G401 (cell line): Measurements from ENCODE around the gene GCLC. TPM values are rescaled to one million over a fixed set of nuclear protein-coding genes. Genes with fewer than 3 reads are reported as not detected.

ENCODE experiments used
- DNase-seq: peaks from one replicate; pipeline ENCODE4 v3.0.0-alpha.2; 2015; ENCODE audit warnings: low spot score
- in situ Hi-C: cut with HindIII; loops from 2 replicates; pipeline ENCODE4 v1.10.0; 2016; ENCODE audit warnings: low sequenced_read_pairs, mixed read lengths
- total RNA-seq: library from RNA; depleted of rRNA; stranded (reverse); fragments of >200 nt; shearing (Covaris generic); gene quantifications from 2 replicates; pipeline ENCODE4 v1.2.3, GENCODE V29; 2014

GCLC gene
- total RNA-seq, 1 experiment from 2014 or later = 17.2 TPM

- DNase-seq = no peak
- in situ Hi-C loops = no loop called here
Measured at GRCh38 chr6:53529324-53530036, 15.4 kb downstream of the GCLC start.

GRCh38 chr6:53528107-53528506 lies 16.8 kb downstream of the GCLC start:
- DNase-seq = no peak
- in situ Hi-C loops = no loop called here

GRCh38 chr6:53527249-53527765 lies 17.6 kb downstream of the GCLC start:
- in situ Hi-C loops = no loop called here
- DNase-seq = no peak

DNA sequence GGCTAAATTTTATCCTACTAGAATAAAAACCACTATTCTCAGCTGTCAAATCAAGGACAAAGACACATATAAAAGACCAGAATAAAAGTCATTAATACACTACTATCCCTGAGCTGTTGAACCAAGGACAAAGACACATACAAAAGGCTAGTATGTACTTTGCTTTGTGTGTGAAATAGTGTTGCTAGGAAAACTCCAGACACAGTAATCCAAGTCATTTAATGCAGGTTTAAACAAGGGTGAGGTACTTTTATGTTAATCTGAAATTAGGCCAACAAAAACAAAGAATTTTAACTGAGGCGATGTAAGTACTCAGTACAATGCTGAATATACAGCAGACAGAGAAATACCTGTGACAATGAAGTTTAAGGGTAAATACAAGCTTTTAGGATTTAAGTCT lies 18.9 kb downstream of the GCLC start:
- in situ Hi-C loops = no loop called here
- no peak for DNase-seq

DNA sequence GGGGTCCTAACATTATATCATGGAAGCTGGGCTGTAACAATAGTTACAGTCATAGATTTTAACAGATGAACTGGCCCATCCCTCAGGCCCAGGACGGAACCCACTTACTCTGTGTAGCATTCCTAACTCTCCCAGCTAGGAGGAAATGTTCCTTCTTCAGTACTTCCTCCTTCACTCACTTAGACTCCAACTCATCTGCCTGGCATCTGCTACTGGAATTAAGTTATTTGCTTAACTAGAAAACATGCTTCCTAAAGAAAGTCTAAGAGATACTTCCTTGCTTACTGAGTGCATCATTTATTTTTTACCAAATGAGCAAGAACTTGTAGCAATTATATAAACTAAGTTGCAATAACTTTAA lies 20.5 kb downstream of the GCLC start:
- in situ Hi-C loops = no loop called here
- DNase-seq = no peak

GRCh38 chr6:53523511-53524454 lies 21.1 kb downstream of the GCLC start:
- DNase-seq = no peak
- in situ Hi-C loops = no loop called here

GRCh38 chr6:53520320-53520928 lies 24.5 kb downstream of the GCLC start:
- no peak for DNase-seq
- in situ Hi-C loops = no loop called here

GRCh38 chr6:53518862-53519261 lies 26.0 kb downstream of the GCLC start:
- in situ Hi-C loops = no loop called here
- DNase-seq = no peak

DNA sequence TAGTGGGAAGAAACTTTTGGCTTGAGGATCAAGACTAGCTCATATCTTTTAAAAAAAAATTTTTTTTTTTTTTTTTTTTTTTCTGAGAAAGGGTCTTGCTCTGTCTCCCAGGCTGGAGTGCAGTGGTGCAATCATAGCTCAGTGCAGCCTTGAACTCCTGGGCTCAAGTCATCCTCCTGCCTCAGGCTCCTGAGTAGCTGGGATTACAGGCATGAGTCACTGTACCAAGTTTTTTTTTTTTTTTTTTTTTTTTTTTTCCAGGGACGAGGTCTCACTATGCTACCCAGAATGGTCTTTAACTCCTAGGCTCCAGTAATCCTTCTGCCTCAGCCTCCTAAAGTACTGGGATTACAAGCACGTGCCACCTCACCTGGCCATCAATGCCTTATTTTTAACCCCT lies 27.9 kb downstream of the GCLC start:
- in situ Hi-C loops = no loop called here
- DNase-seq = no peak

DNA sequence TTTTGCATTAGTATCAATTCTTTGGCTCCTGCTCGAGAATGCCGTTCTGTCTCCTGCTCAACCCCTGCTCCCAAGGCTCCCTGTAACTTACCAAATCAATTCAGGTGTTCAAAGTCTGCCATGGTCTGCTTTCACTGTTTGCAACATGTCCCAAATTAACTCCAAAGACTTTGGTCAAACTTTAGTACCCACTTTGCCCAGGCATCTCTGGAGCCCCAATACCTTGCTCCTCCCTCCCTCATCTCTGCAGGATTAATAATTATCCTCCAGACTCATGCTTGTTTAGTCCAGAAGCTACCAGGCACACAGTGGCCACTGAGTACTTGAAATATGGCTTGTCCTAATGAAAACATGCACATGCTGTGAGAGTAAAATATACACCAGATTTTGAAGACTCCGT lies 30.2 kb downstream of the GCLC start:
- no peak for DNase-seq
- in situ Hi-C loops = no loop called here

DNA sequence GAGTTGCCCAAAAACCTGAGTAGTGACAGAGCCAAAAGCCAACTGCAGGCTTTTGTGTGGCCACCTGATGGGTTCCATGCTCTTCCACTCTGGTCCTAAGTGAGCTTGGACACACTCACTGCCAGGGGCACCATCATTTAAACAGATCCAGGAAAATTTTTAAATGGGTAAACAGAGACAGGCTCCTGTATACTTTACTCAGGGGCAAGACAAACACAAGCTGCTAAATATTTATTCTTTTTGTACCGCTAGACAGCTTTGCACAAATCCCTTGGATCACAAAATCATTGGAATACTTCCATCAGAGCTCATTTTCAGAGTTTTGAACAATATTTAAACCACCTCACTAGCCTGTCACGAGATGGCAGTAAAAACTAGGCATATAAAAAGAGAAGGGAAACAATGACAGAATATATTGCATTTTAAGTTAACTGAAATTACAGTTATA lies 31.4 kb downstream of the GCLC start:
- no peak for DNase-seq
- in situ Hi-C loops = no loop called here

GRCh38 chr6:53513056-53513455 lies 31.8 kb downstream of the GCLC start:
- in situ Hi-C loops = no loop called here
- no peak for DNase-seq

- in situ Hi-C loops = no loop called here
- DNase-seq = no peak
Measured at GRCh38 chr6:53512626-53513025, 32.3 kb downstream of the GCLC start.

- DNase-seq = no peak
- in situ Hi-C loops = no loop called here
Measured at GRCh38 chr6:53510746-53511145, 34.2 kb downstream of the GCLC start.

- in situ Hi-C loops = no loop called here
- DNase-seq = no peak
Measured at GRCh38 chr6:53506872-53507271, 38.0 kb downstream of the GCLC start.

DNA sequence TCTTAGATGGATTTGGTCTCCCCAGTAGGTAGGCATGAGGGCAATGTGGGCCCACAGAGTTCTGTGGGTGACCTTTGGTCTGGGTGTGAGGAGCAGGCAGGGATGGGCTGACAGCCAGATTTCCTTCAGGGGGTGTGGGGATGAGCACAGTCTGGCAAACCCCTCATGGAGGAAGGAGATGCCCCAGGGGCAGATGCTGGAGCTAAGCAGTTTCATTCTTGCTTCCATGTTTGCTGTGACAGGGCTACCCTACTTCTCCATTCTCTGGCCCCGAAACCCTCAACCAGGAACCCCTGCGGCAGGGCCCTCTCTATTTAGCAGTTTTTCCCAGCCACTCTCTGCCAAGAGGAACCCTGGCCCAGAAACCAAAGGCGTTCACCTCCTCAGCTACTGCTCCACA lies 40.4 kb downstream of the GCLC start:
- in situ Hi-C loops = no loop called here
- DNase-seq = no peak

GRCh38 chr6:53503060-53503459 lies 41.8 kb downstream of the GCLC start:
- in situ Hi-C loops = no loop called here
- no peak for DNase-seq

- no peak for DNase-seq
- in situ Hi-C loops = no loop called here
Measured at GRCh38 chr6:53501432-53501831, 43.5 kb downstream of the GCLC start.

- in situ Hi-C loops = no loop called here
- DNase-seq = no peak
Measured at GRCh38 chr6:53500095-53500494, 44.8 kb downstream of the GCLC start.

GRCh38 chr6:53499094-53499493 lies 45.8 kb downstream of the GCLC start:
- no peak for DNase-seq
- in situ Hi-C loops = no loop called here
